Right lobe of liver (tissue), 6 donors: Measurements from ENCODE around the gene BOLA3. TPM values are rescaled to one million over a fixed set of nuclear protein-coding genes. Genes with fewer than 3 reads are reported as not detected.
"Not testable (repeated sequence)": the region's sequence is repeated elsewhere in the genome, so short reads cannot be mapped to it uniquely, and the experiment has no call there.

ENCODE experiments used
- ATAC-seq, 4 donors: fragments of 200-7000 bp; cut with Tn5 transposase; one replicate each; pipeline ENCODE4 v1.9.1; 2020; ENCODE audit warnings: mild to moderate bottlenecking in 4 of 4, moderate library complexity in 4 of 4
- DNase-seq, 3 donors: peaks; one replicate each; pipeline ENCODE4 v3.0.0-alpha.2; 2020
- H3K27ac ChIP-seq, 3 donors: fragments of 200-600 bp; one replicate each; pipeline ENCODE4 v1.8.0; 2022
- H3K27me3 ChIP-seq, 2 donors: fragments of 200-600 bp; one replicate each; pipeline ENCODE4 v1.8.0; 2022
- H3K36me3 ChIP-seq, 4 donors: fragments of 200-600 bp; sonication (generic) in 1 of 4; one replicate each; pipeline versions ENCODE4 v1.5.1 to v1.8.0; 2017 to 2022; ENCODE audit warnings: control low read depth in 1 of 4
- H3K4me1 ChIP-seq, 4 donors: fragments of 200-600 bp; sonication (generic) in 1 of 4; one replicate each; pipeline versions ENCODE4 v1.5.1 to v1.8.0; 2017 to 2022; ENCODE audit warnings: control low read depth in 1 of 4
- H3K4me3 ChIP-seq, 3 donors: fragments of 200-600 bp; one replicate each; pipeline ENCODE4 v1.8.0; 2022
- H3K9me3 ChIP-seq, 4 donors: fragments of 200-600 bp; sonication (generic) in 1 of 4; one replicate each; pipeline versions ENCODE4 v1.5.1 to v1.8.0; 2017 to 2022; ENCODE audit warnings: control low read depth in 1 of 4
- POLR2A ChIP-seq: fragments of 450-650 bp; IDR thresholded peaks from one replicate; pipeline ENCODE4 v1.6.1; 2017; ENCODE audit warnings: antibody characterized with exemption, mild to moderate bottlenecking
- WGBS: methylation state at CpG from one replicate; pipeline ENCODE4 v1.1.6; 2018; ENCODE audit warnings: low coverage, low lambda C conversion rate; ENCODE audit not compliant: insufficient coverage; ENCODE audit errors: missing lambda C conversion rate; 5-methylcytosine and 5-hydroxymethylcytosine counted together
- intact Hi-C, 2 donors: fragments of 100-400 bp; cut with DNase I; formaldehyde crosslinking; loops; one replicate each; pipeline versions ENCODE4 v1.11.2 to v1.14.1; 2022
- total RNA-seq, 6 experiments: library from RNA; depleted of rRNA in 2 of 6; stranded (reverse); fragments of >200 nt in 2 of 6; fragmentation: NEBNext Ultra II Directional in 3 of 6; extraction: Animal tissue kit (Norgen Biotek cat#: 25700) in 3 of 6; gene quantifications; one replicate each; pipeline versions ENCODE4 v1.1.0 to v1.2.4, GENCODE V29; 2016 to 2023
- TF ChIP-seq, protein P1 (sequence below), 4 donors: fragments of 200-600 bp in 3 of 4; fragments of 450-650 bp in 1 of 4; IDR thresholded peaks; one replicate each; pipeline versions ENCODE4 v1.5.1 to v1.8.0; 2016 to 2022; ENCODE audit warnings: antibody characterized with exemption in 4 of 4, mild to moderate bottlenecking in 2 of 4
- donor health status: DM: no; HTN: yes; CAD: no.
- donor health status: DM: no; HTN: no; CAD: no.
- donor health status: DM: no; HTN: no; CAD: no.
- donor health status: DM: no; HTN: yes; CAD: no.
- donor health status: DM: no; HTN: yes; CAD: no.

Gene BOLA3
- total RNA-seq, 6 experiments from 2014 or later, result 14.6 to 58.6 (median 16.0) TPM

DNA sequence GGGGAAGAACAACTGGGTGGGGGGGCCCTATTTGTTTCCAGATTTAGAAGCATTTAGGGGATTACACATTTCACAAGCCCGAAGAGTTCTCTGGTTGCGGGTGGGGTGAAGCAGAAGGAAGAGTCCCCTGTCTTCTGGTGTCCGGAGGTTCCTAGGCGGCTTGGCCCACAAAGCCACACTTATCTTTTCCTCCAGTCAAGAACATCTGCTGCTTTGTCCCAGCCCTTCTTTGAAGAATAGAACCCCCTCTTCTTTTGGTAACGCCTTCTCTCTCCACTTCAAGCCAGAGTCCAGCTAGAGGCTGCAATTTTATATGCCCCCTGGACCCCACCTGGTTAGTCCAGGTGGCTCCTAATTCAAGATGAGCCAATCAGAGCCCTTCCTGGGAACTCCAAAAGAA is 15.8 kb downstream of the BOLA3 start:
- 86% methylated on average over 5 of the region's 5 CpGs for WGBS

DNA sequence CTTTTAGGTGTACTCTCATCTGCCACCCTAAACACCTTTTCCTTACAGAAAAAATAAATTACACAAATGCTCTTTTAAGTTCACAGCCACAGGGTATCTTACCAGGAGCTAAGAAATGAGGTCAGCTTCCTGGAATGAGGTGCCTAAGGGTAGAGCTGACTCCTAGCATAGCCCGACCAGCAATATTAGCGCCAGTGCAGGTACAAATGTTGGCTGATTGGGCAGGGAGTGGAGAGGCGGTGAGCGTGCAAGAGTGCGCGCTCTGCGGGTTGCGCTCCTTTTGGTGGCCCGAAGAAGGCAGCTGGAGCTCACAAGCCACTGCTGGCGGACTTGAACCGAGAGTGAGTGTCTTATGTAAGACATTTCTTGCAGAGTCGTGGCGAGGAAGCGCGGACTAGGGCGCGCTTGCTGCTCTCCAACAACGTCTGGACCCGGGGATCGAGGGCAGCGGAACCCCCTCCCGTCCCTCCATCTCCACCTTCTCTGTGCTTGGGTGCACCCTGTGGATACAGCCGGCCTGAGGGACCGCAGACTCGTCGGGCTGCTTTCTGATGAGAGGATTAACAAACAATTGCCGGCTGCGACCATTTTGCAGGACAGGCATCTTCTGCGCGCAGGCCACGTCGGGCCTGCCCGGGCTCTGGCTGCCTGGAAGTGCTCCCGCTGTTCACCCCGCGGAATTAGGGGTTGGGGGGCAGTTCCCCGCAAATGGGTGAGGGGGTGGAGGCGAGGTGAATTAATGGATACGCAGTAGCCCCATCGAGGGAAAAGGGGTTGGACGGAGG is 17.3 kb downstream of the BOLA3 start:
- H3K4me1 ChIP-seq, result no peaks in the 10 kb centered on the region
- ATAC-seq (no peak), DNase-seq (no peak)
- peaks cover 0 to 5% (median 1%) of the 10 kb centered on the region in 4 donors for H3K36me3 ChIP-seq
- no peaks in the 10 kb centered on the region for H3K9me3 ChIP-seq
- 37% methylated on average over 31 of the region's 41 CpGs for WGBS
- intact Hi-C loops, result no loop called here
- H3K27me3 ChIP-seq, result no peaks in the 10 kb centered on the region
- no peak overlapping the region for H3K4me3 ChIP-seq
- no peak for TF ChIP-seq POLR2A
- TF ChIP-seq, protein P1, sequence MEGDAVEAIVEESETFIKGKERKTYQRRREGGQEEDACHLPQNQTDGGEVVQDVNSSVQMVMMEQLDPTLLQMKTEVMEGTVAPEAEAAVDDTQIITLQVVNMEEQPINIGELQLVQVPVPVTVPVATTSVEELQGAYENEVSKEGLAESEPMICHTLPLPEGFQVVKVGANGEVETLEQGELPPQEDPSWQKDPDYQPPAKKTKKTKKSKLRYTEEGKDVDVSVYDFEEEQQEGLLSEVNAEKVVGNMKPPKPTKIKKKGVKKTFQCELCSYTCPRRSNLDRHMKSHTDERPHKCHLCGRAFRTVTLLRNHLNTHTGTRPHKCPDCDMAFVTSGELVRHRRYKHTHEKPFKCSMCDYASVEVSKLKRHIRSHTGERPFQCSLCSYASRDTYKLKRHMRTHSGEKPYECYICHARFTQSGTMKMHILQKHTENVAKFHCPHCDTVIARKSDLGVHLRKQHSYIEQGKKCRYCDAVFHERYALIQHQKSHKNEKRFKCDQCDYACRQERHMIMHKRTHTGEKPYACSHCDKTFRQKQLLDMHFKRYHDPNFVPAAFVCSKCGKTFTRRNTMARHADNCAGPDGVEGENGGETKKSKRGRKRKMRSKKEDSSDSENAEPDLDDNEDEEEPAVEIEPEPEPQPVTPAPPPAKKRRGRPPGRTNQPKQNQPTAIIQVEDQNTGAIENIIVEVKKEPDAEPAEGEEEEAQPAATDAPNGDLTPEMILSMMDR (IDR thresholded peaks at IDR 0.05), result no peak
- H3K27ac ChIP-seq, result no peak overlapping the region

More for the DNA sequence above, 15.8 kb downstream of the BOLA3 start:
- no peak overlapping the region for H3K27ac ChIP-seq
- H3K4me3 ChIP-seq, result no peak overlapping the region
- intact Hi-C loops, result no loop called here
- no peaks in the 10 kb centered on the region for H3K4me1 ChIP-seq
- DNase-seq (no peak), ATAC-seq (no peak)
- no peaks in the 10 kb centered on the region for H3K27me3 ChIP-seq
- peaks cover 0 to 5% (median 1%) of the 10 kb centered on the region in 4 donors for H3K36me3 ChIP-seq
- H3K9me3 ChIP-seq, result no peaks in the 10 kb centered on the region
- no peak for TF ChIP-seq POLR2A
- TF ChIP-seq, protein P1 (IDR thresholded peaks at IDR 0.05), result no peak

DNA sequence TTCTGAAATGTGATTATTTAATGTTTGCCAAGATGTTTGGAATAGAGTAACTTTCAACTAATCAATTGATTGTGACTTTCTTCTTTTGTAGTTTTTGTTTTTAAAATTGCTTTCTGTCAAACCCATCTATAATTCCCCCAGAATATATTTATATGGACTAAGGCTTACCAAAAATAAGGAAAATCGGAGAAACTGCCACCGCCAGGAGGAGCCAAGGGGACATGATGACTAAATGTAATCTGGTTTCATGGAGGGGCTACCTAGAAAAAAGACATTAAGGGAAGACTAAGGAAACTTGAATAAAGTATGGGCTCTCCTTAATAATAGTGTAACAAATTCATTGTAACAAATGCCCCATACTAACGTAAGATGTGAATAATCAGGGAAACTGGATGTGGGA is 19.5 kb downstream of the BOLA3 start:
- Histone ChIP-seq H3K36me3 (no peaks in the 10 kb centered on the region), H3K27me3 (no peaks in the 10 kb centered on the region), H3K9me3 (no peaks in the 10 kb centered on the region), H3K4me3 (no peak overlapping the region), H3K27ac (no peak overlapping the region), H3K4me1 (no peaks in the 10 kb centered on the region)
- no peak for TF ChIP-seq POLR2A
- TF ChIP-seq, protein P1 (IDR thresholded peaks at IDR 0.05), result no peak
- ATAC-seq (no peak), DNase-seq (no peak)
- WGBS, result 80% methylated on average over 3 of the region's 3 CpGs
- intact Hi-C loops, result no loop called here

DNA sequence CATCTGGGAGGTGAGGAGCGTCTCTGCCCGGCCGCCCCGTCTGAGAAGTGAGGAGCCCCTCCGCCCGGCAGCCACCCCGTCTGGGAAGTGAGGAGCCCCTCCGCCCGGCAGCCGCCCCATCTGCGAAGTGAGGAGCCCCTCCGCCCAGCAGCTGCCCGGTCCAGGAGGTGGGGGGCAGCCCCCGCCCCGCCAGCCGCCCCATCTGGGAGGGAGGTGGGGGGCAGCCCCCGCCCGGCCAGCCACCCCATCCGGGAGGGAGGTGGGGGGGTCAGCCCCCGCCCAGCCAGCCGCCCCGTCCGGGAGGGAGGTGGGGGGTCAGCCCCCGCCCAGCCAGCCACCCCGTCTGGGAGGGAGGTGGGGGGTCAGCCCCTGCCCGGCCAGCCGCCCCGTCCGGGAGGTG is 23.8 kb downstream of the BOLA3 start:
- H3K27ac ChIP-seq, intact Hi-C loops, H3K4me1 ChIP-seq, H3K27me3 ChIP-seq, ATAC-seq, H3K4me3 ChIP-seq, H3K9me3 ChIP-seq, DNase-seq, H3K36me3 ChIP-seq: not testable (repeated sequence)
- no CpG with 5 or more reads among the region's 29 CpGs for WGBS

DNA sequence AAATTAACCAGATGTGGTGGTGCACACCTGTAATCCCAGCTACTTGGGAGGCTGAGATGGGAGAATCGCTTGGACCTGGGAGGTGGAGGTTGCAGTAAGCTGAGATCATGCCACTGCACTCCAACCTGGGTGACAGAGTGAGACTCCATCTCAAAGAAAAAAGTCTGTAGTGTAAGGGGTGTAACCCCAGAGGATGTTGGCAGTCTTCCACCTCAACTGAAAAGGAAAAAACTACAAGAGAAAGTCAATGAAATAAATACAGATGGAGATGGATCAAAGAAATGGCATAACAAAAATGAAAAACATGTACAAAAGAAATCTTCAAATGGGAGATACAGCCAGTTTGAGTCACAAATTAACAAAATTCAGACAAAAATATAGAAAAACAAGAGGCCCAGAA is 25.9 kb downstream of the BOLA3 start:
- DNase-seq, H3K4me1 ChIP-seq, intact Hi-C loops, ATAC-seq, H3K27me3 ChIP-seq, H3K36me3 ChIP-seq, H3K9me3 ChIP-seq, H3K27ac ChIP-seq, H3K4me3 ChIP-seq: not testable (repeated sequence)
- WGBS, result 100% methylated on average over 1 of the region's 1 CpG
